OCI-LY7 (cell line): ENCODE measurements around the gene KCNQ5.

ENCODE experiments used
- CTCF ChIP-seq: fragments of 200-600 bp; sonication (generic); conservative IDR thresholded peaks from 2 replicates; pipeline ENCODE4 v1.5.1; 2014; ENCODE audit warnings: mild to moderate bottlenecking, antibody characterized with exemption, low read length, moderate library complexity, mixed read lengths
- EZH2phosphoT487 ChIP-seq: fragments of 200-600 bp; sonication (generic); IDR thresholded peaks from 2 replicates; pipeline ENCODE4 v1.6.1; 2018; ENCODE audit warnings: low read depth, borderline replicate concordance, mild to moderate bottlenecking, mixed run types, antibody characterized with exemption, low read length, moderate library complexity, mixed read lengths

DNA sequence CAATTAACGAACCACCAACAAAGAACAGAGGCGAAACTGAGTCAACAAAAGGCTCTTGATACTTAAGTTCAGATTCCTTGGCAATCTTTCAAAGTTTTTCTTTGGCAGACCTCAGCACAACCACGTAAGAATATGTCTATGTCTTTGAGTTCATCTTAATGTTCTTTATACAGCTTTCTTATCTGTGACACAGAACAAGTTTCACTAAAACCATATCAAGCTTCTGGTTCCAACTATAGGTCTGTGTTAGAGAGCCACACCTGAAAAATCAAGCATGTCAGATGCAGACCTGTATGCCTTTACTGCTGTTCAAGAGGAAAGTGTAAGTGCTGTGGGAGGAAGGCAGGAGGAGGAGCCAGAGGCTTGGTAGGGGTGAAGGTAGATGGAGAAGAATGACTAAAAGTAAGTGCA lies 332.1 kb downstream of the KCNQ5 start:
- no peak for TF ChIP-seq CTCF
- TF ChIP-seq EZH2phosphoT487, result no peak
